ENCODE results near the gene SHISA7. TPM values are rescaled to one million over a fixed set of nuclear protein-coding genes. Genes with fewer than 3 reads are reported as not detected.

The SHISA7 gene
- total and polyA plus RNA-seq, 2 donors (not counting 1 experiment from before 2014, with no cell fraction given), result not detected

DNA sequence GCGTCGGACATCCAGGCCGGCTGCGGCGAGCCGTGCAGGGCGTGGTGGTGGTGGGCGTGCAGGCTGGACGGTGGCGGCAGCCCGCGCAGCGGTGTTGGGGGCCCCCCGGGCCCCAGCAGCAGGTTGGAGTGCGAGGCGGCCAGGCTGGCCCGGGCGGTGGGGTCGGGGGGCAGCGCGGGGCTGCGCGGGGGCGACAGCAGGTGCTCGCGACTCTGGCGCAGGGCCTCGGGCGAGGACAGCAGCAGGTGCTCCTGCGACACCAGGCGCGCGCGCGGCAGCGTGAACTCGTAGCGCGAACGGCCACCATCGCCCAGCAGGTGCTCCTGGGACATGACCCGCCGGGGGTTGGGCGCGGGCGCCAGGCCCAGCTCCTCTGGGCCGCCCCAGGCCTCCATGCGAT lies 9.8 kb downstream of the SHISA7 start:
- H3K4me2 ChIP-seq (ENCODE audit: extremely low read depth, insufficient read depth, low read length), result no peak overlapping the region
- H3K27ac ChIP-seq (ENCODE audit: insufficient read depth, low read length), result no peak overlapping the region
- no peaks in the 10 kb centered on the region for H3K79me2 ChIP-seq (ENCODE audit: control insufficient read depth, insufficient read depth, low read length)
- no peak overlapping the region for H3K9ac ChIP-seq (ENCODE audit: insufficient read depth, low read length)
- H3K4me3 ChIP-seq (replicated peaks in 1 of 4; ENCODE audit: control extremely low read depth in 1 of 4, insufficient read depth in 1 of 4, low read depth in 3 of 4, low read length in 4 of 4), result no peak overlapping the region
- H3K4me1 ChIP-seq (ENCODE audit: control insufficient read depth, extremely low read depth, insufficient read depth, low read length), result no peaks in the 10 kb centered on the region
- no peaks in the 10 kb centered on the region for H4K20me1 ChIP-seq (ENCODE audit: control insufficient read depth, extremely low read depth, insufficient read depth, low read length)
- no peaks in the 10 kb centered on the region for H3K27me3 ChIP-seq (ENCODE audit: control insufficient read depth, insufficient read depth, low read length)
- no peak overlapping the region for H2AFZ ChIP-seq (ENCODE audit: low read length)
- no peak for TF ChIP-seq EZH2 (IDR thresholded peaks at IDR 0.05; ENCODE audit: low read length, missing control alignments)
- TF ChIP-seq CTCF (conservative IDR thresholded peaks at IDR 0.05 in 1 of 2, IDR thresholded peaks at IDR 0.05 in 1 of 2; ENCODE audit: low read depth in 1 of 2, low read length in 2 of 2), result no peak
- no peaks in the 10 kb centered on the region for H3K9me3 ChIP-seq (ENCODE audit: control insufficient read depth, insufficient read depth, low read depth, low read length)
- no peak for DNase-seq (ENCODE audit: low read depth in 2 of 2)
- no peaks in the 10 kb centered on the region for H3K36me3 ChIP-seq (ENCODE audit: control insufficient read depth, insufficient read depth, low read length)

- no peak overlapping the region for H3K27ac ChIP-seq (ENCODE audit: insufficient read depth, low read length)
- H3K79me2 ChIP-seq (ENCODE audit: control insufficient read depth, insufficient read depth, low read length), result no peaks in the 10 kb centered on the region
- no peak overlapping the region for H3K9ac ChIP-seq (ENCODE audit: insufficient read depth, low read length)
- H3K27me3 ChIP-seq (ENCODE audit: control insufficient read depth, insufficient read depth, low read length), result no peaks in the 10 kb centered on the region
- H3K4me3 ChIP-seq (replicated peaks in 1 of 4; ENCODE audit: control extremely low read depth in 1 of 4, insufficient read depth in 1 of 4, low read depth in 3 of 4, low read length in 4 of 4), result no peak overlapping the region
- H2AFZ ChIP-seq (ENCODE audit: low read length), result no peak overlapping the region
- H3K36me3 ChIP-seq (ENCODE audit: control insufficient read depth, insufficient read depth, low read length), result no peaks in the 10 kb centered on the region
- H3K4me2 ChIP-seq (ENCODE audit: extremely low read depth, insufficient read depth, low read length), result no peak overlapping the region
- no peaks in the 10 kb centered on the region for H3K9me3 ChIP-seq (ENCODE audit: control insufficient read depth, insufficient read depth, low read depth, low read length)
- H3K4me1 ChIP-seq (ENCODE audit: control insufficient read depth, extremely low read depth, insufficient read depth, low read length), result no peaks in the 10 kb centered on the region
- H4K20me1 ChIP-seq (ENCODE audit: control insufficient read depth, extremely low read depth, insufficient read depth, low read length), result no peaks in the 10 kb centered on the region
- DNase-seq (ENCODE audit: low read depth in 2 of 2), result no peak
- TF ChIP-seq EZH2 (IDR thresholded peaks at IDR 0.05; ENCODE audit: low read length, missing control alignments) (no peak), CTCF (conservative IDR thresholded peaks at IDR 0.05 in 1 of 2, IDR thresholded peaks at IDR 0.05 in 1 of 2; ENCODE audit: low read depth in 1 of 2, low read length in 2 of 2) (no peak)
Measured at GRCh38 chr19:55432241-55432959, 10.7 kb downstream of the SHISA7 start.

GRCh38 chr19:55431183-55431582 lies 11.9 kb downstream of the SHISA7 start:
- Histone ChIP-seq H3K36me3 (ENCODE audit: control insufficient read depth, insufficient read depth, low read length) (no peaks in the 10 kb centered on the region), H3K27ac (ENCODE audit: insufficient read depth, low read length) (no peak overlapping the region), H3K9ac (ENCODE audit: insufficient read depth, low read length) (no peak overlapping the region), H3K79me2 (ENCODE audit: control insufficient read depth, insufficient read depth, low read length) (no peaks in the 10 kb centered on the region), H2AFZ (ENCODE audit: low read length) (no peak overlapping the region), H3K4me1 (ENCODE audit: control insufficient read depth, extremely low read depth, insufficient read depth, low read length) (no peaks in the 10 kb centered on the region), H3K27me3 (ENCODE audit: control insufficient read depth, insufficient read depth, low read length) (no peaks in the 10 kb centered on the region), H3K4me2 (ENCODE audit: extremely low read depth, insufficient read depth, low read length) (no peak overlapping the region), H3K9me3 (ENCODE audit: control insufficient read depth, insufficient read depth, low read depth, low read length) (no peaks in the 10 kb centered on the region), H4K20me1 (ENCODE audit: control insufficient read depth, extremely low read depth, insufficient read depth, low read length) (no peaks in the 10 kb centered on the region), H3K4me3 (replicated peaks in 1 of 4; ENCODE audit: control extremely low read depth in 1 of 4, insufficient read depth in 1 of 4, low read depth in 3 of 4, low read length in 4 of 4) (no peak overlapping the region)
- DNase-seq (ENCODE audit: low read depth in 2 of 2), result no peak
- TF ChIP-seq EZH2 (IDR thresholded peaks at IDR 0.05; ENCODE audit: low read length, missing control alignments) (no peak), CTCF (conservative IDR thresholded peaks at IDR 0.05 in 1 of 2, IDR thresholded peaks at IDR 0.05 in 1 of 2; ENCODE audit: low read depth in 1 of 2, low read length in 2 of 2) (no peak)

Measured in fibroblast of lung (primary cell).